ENCODE data around the gene CLRN3.

- TF ChIP-seq POLR2AphosphoS2 (conservative IDR thresholded peaks at IDR 0.05; ENCODE audit: low read length) (no peak), REST (IDR thresholded peaks at IDR 0.05) (no peak), CTCF (IDR thresholded peaks at IDR 0.05) (no peak), POLR2A (IDR thresholded peaks at IDR 0.05; ENCODE audit: low read length) (no peak), RAD21 (conservative IDR thresholded peaks at IDR 0.05 in 1 of 2, IDR thresholded peaks at IDR 0.05 in 1 of 2) (no peak), PBX3 (IDR thresholded peaks at IDR 0.05) (no peak), CBX2 (IDR thresholded peaks at IDR 0.05; ENCODE audit: borderline replicate concordance, low read depth) (no peak), USF2 (IDR thresholded peaks at IDR 0.05) (no peak), MAX (IDR thresholded peaks at IDR 0.05) (no peak), NFE2L2 (conservative IDR thresholded peaks at IDR 0.05; ENCODE audit: low read length) (no peak), EP300 (IDR thresholded peaks at IDR 0.05) (no peak), MYC (IDR thresholded peaks at IDR 0.05; ENCODE audit: borderline replicate concordance, low read length) (no peak)
Observed at GRCh38 chr10:127854769-127855590, 37.8 kb downstream of the CLRN3 start.

Data from A549 (cell line).